ENCODE data around the gene GPR25. TPM values are rescaled to one million over a fixed set of nuclear protein-coding genes. Genes with fewer than 3 reads are reported as not detected.

The GPR25 gene
- total RNA-seq, 1 donor from 2014 or later = not detected

- no peak for DNase-seq
- intact Hi-C loops (cut with micrococcal nuclease) = no loop called here
Observed at GRCh38 chr1:200903793-200904192, 31.0 kb downstream of the GPR25 start.

GRCh38 chr1:200904772-200905171 is 32.0 kb downstream of the GPR25 start:
- Histone ChIP-seq H3K4me3 (no peak overlapping the region), H3K27me3 (ENCODE audit: low read depth) (peaks cover 33% of the 10 kb centered on the region), H3K27ac (replicated peaks) (no peak overlapping the region), H3K9me3 (replicated peaks) (no peaks in the 10 kb centered on the region), H3K36me3 (no peaks in the 10 kb centered on the region), H3K4me1 (no peaks in the 10 kb centered on the region)
- TF ChIP-seq CTCF (IDR thresholded peaks at IDR 0.05; ENCODE audit: borderline replicate concordance) = no peak
- DNase-seq = no peak
- intact Hi-C loops (cut with micrococcal nuclease) = no loop called here

More at GRCh38 chr1:200903793-200904192, 31.0 kb downstream of the GPR25 start:
- Histone ChIP-seq H3K4me3 (no peak overlapping the region), H3K27ac (replicated peaks) (no peak overlapping the region), H3K27me3 (ENCODE audit: low read depth) (peaks cover 33% of the 10 kb centered on the region), H3K4me1 (no peaks in the 10 kb centered on the region), H3K9me3 (replicated peaks) (no peaks in the 10 kb centered on the region), H3K36me3 (no peaks in the 10 kb centered on the region)
- TF ChIP-seq CTCF (IDR thresholded peaks at IDR 0.05; ENCODE audit: borderline replicate concordance) = no peak

GRCh38 chr1:200905411-200906052 is 32.8 kb downstream of the GPR25 start:
- TF ChIP-seq CTCF (IDR thresholded peaks at IDR 0.05; ENCODE audit: borderline replicate concordance) = no peak

DNA sequence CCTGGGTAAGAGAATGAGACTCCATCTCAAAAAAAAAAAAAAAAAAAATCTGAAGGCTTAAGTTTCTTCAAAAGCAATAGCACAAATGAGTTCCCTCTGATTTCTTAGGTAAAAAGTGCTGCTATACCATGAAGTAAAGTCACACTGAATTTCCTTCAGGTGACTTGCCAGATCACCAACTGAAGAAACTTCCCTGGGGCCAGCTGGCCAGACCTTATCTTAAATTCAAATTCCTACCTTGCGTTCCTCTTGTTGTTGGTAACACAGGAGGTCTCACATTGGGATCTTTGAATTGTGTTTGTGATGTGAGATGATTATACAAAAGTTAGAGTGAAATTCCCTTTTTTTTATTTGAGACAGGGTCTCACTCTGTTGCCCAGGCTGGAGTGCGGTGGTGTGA is 33.7 kb downstream of the GPR25 start:
- Histone ChIP-seq H3K27ac (replicated peaks) (no peak overlapping the region), H3K27me3 (ENCODE audit: low read depth) (peaks cover 26% of the 10 kb centered on the region), H3K4me1 (no peaks in the 10 kb centered on the region), H3K4me3 (no peak overlapping the region), H3K36me3 (no peaks in the 10 kb centered on the region), H3K9me3 (replicated peaks) (no peaks in the 10 kb centered on the region)
- DNase-seq = no peak
- intact Hi-C loops (cut with micrococcal nuclease) = no loop called here
- TF ChIP-seq CTCF (IDR thresholded peaks at IDR 0.05; ENCODE audit: borderline replicate concordance) = no peak

More at GRCh38 chr1:200905411-200906052, 32.8 kb downstream of the GPR25 start:
- intact Hi-C loops (cut with micrococcal nuclease) = no loop called here
- Histone ChIP-seq H3K9me3 (replicated peaks) (no peaks in the 10 kb centered on the region), H3K4me1 (no peaks in the 10 kb centered on the region), H3K36me3 (no peaks in the 10 kb centered on the region), H3K27ac (replicated peaks) (no peak overlapping the region), H3K4me3 (no peak overlapping the region), H3K27me3 (ENCODE audit: low read depth) (peaks cover 27% of the 10 kb centered on the region)
- DNase-seq = no peak

- no peaks in the 10 kb centered on the region for H3K36me3 ChIP-seq
- H3K9me3 ChIP-seq (replicated peaks) = no peaks in the 10 kb centered on the region
- DNase-seq = no peak
- no peak overlapping the region for H3K27ac ChIP-seq (replicated peaks)
- H3K27me3 ChIP-seq (ENCODE audit: low read depth) = peaks cover 20% of the 10 kb centered on the region
- H3K4me1 ChIP-seq = no peaks in the 10 kb centered on the region
- no peak overlapping the region for H3K4me3 ChIP-seq
- TF ChIP-seq CTCF (IDR thresholded peaks at IDR 0.05; ENCODE audit: borderline replicate concordance) = no peak
- intact Hi-C loops (cut with micrococcal nuclease) = no loop called here
Observed at GRCh38 chr1:200907611-200908097, 34.9 kb downstream of the GPR25 start.

Data from left ventricle myocardium inferior (tissue), 1 donor.